M059J (cell line): ENCODE measurements around the gene LHX4. TPM values are rescaled to one million over a fixed set of nuclear protein-coding genes. Genes with fewer than 3 reads are reported as not detected.

ENCODE experiments used
- DNase-seq: peaks from one replicate; pipeline ENCODE4 v3.0.0-alpha.2; 2012; ENCODE audit warnings: low read depth
- total RNA-seq: library from RNA; depleted of rRNA; stranded (reverse); fragments of >200 nt; shearing (Covaris generic); gene quantifications from 2 replicates; pipeline ENCODE4 v1.2.3, GENCODE V29; 2014; rRNA removed

LHX4 gene
- 0.02 TPM in 1 of 2 replicates, not detected in the other for total RNA-seq

DNA sequence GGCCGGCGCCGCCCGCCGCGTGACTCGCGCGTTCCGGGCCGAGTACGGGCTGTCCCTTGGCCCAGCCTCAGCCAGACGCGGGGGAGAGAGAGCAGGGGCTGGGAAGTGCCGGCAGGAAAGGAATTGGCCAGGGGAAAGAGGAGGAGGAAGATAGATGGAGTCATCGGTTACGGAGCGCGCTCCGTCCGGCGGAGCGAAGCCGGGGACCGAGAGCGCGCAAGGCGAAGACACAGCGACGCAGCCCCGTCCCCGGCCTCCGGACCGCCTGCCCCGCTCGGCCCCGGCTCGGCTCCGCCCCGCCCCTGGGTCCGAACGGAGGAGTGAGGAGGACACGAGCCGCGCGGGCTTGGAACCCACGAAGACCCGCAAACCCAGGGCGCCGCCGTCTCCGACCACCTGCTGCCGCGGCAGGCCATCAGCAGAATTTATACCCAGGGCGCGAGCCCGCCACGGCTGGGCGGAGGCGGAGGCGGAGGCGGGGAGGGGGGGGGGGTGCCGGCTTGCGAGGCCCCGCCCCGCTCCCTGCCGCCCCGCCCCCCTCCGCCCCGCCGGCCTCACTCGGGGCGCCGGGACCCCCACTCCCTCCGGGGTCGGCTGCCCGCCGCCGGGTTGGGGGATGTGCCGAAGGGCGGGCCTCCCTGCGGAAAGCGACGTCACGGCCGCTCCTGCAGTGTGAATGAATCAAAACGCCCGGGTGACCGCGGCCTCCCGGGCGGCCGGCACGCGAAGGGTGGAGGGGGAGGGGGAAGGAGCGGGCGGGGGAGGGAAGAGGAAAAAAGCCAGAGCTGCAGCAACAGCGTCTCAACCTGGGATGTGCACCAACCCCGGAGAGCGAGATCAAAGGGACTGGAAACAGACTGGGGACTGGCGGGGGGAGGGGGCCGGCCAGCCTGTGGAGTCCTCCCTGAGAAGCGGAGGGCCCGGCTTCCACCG, at the start of gene LHX4:
LHX4 (plus strand) TSS at position 782 of the 933 bp plus-strand sequence. CDS start 266 bp downstream, outside the sequence.
- peak; percentile 53 for DNase-seq

DNA sequence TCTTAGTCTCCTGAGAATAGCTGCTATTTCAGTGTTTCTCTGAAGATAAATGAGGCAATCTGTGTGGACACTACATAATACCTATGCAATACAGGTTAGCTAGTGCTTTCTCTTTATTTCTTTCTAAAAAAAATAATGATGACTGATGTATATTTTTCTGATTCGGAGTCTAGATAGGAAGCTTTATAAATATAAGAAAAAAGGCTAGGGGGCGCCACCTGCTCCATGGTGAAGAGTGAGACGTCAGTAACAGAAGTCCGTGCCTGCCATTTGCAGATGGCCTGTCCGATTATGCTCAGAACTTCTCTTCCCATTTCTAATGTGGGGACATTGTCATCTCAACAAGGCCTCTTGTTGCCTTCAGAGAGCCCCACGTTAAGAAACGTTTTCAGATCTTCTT, 49.0 kb upstream of the LHX4 start:
- DNase-seq = no peak

DNA sequence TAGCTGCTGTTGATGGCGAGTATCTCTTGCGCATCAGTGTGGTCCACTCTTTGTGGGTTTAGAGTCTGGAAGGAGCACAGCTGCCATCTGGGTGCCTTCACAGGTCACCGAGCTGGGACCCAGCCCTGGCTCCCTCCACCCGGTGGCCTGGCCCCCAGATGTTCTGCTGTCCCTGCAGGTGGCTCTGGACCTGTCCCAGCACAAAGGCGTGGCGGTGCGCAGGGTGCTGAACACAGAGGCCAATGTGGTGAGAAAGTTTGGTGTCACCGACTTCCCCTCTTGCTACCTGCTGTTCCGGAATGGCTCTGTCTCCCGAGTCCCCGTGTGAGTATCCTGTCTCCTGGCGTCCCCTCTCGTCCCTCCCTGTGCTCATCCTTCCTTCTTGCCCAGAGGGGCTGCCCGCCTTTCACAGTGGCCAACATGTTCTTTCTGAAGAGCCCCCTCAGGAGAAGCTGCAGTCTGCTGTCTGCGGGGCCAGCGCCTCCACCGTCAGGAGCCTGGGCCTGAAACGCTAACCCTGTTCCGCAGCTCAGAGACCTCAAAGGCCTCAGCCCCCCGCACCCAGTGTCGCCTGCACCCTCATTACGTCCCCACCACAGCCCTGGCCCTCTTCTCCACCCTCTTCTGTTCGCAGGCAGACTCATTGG, 47.9 kb upstream of the LHX4 start:
- no peak for DNase-seq

- DNase-seq = no peak
Measured at GRCh38 chr1:180182643-180183311, 47.3 kb upstream of the LHX4 start.

- DNase-seq = no peak
Measured at GRCh38 chr1:180183426-180183825, 46.6 kb upstream of the LHX4 start.

- no peak for DNase-seq
Measured at GRCh38 chr1:180184041-180184440, 46.0 kb upstream of the LHX4 start.

DNA sequence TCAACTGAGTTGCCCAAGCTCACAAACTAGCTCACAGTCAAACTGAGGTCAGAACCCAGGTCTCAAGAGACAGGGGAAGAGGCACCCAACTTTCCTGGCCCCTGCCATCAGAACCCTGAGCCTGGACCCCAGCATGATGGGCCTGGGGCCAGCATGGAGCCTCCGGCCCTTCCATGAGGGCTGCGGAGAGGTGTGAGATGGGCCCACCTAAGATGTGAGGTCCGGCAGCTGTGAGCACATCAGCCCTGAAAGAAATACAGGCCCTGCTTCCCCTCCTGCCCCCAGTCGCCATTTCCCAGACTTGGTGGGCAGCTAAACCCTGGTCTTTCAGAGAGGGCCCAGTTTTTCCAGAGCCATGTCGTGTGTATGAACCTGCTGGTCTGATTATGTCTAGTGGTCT, 44.8 kb upstream of the LHX4 start:
- DNase-seq = no peak

- DNase-seq = no peak
Measured at GRCh38 chr1:180185971-180186645, 44.0 kb upstream of the LHX4 start.

- peak; percentile 61 for DNase-seq
Measured at GRCh38 chr1:180186831-180187230, 43.2 kb upstream of the LHX4 start.

DNA sequence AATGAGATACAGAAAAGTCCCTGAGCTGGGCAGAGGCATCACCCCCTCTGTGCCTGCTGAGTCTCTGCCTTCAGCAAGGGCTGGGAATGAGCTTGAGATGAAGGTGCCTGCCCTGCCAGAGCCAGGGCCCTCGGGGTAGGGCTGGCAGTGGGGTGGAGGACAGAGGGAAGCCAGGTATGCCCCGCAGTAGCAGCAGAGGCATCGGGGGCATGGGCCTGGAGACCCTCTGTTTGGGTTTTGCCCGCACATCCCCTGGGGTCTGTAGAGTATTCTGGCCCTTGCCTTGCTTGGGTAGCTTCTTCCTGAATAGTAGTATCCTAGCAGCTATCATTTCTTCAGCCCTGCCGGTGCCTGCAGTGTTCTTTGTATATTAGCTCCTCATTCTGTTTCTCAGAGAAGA, 42.4 kb upstream of the LHX4 start:
- DNase-seq = no peak

GRCh38 chr1:180188091-180188506, 42.0 kb upstream of the LHX4 start:
- peak; percentile 64 for DNase-seq

- no peak for DNase-seq
Measured at GRCh38 chr1:180188684-180189175, 41.3 kb upstream of the LHX4 start.

- no peak for DNase-seq
Measured at GRCh38 chr1:180190091-180190490, 40.0 kb upstream of the LHX4 start.

GRCh38 chr1:180192172-180192571, 37.9 kb upstream of the LHX4 start:
- no peak for DNase-seq

DNA sequence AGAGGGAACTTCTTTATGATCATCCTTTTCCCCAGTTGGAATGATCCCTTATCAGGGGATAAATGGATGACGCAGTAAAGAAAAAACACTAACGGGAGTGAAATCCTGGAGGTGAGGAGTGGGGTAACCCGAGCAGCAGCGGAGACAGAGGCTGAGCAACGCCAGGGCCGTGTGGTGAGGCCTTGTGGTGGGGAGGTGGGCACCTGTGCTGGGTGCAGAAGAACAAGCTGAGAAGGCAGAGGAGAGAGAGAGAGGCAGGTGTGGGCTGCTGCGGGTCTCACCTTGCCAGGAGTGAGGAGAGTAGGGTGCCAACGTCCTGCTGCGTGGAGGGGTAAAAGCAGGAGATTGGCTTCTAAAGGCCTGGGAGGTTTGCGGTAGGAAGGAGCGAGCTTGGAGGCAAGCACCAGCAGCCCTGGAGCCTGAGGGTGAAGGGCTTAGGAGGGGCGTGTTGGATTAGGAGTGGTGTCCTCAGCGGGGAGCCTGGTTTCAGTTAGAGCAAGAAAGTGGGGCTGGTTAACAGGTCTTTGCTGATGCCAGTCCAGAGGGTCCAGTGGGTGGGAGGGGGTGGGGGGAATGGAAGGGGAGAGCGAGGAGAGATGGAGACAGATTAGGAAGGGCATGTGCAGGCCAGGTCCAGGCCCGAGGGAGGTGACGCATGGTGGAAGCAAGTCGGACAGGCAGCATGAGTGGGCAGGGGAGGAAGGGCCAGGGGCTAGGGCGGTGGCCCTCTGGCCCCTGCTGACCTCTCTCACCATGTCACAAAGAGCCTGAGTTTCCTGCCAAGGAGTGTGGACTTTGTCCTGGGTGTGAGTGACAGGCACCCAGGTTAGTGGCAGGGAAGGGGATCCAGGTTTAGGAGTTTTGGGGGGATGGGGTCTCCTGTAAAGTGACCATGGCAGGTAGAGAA, 36.7 kb upstream of the LHX4 start:
- no peak for DNase-seq

DNA sequence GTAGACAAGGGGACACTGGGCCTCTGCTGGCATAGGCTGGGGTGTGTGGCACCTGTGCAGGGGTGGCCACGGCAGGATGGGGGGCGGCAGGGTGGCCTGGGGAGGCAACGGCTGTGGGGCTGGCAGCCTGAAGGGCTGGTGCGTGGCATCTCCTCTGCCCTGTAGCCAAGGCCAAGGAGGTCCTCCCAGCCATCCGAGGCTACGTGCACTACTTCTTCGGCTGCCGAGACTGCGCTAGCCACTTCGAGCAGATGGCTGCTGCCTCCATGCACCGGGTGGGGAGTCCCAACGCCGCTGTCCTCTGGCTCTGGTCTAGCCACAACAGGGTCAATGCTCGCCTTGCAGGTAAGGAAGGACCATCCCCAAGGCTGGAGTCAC, 36.0 kb upstream of the LHX4 start:
- DNase-seq = no peak

- no peak for DNase-seq
Measured at GRCh38 chr1:180194546-180195207, 35.4 kb upstream of the LHX4 start.

DNA sequence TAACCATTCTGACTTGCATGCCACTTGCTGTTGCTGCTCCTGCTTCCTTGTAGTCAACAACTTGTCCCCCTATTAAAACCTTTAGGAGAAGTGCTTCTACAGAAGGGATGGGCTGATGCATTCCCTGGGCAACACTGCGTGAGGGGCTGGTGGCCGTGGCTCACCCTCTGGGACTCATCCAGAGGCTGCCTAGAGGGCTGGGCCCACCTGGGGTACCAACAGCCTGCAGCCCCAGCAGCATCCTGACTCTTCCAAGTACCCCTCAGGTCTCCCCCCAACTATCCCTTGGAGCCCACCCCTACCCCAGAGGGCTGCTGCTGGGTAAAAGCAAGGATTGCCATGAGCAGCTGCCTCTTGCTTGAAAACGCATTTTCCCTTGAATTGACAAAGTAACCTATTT, 34.7 kb upstream of the LHX4 start:
- no peak for DNase-seq

DNA sequence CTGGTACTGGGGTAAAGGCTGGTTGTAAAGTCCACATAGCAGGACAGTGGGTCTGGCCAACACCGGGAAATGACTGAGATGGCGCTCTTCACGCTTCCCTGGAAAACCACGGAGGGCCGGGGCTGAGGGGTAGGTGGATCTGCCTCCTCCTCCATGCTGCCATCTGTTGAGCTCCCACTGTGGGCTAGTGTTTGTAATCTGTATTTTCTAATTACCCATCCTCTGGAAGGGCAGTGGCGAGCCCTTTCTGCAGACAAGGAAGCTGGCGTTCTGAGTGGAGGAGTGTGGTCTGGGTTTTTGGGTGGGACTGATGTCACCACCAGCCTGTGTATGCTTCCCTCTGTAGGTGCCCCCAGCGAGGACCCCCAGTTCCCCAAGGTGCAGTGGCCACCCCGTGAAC, 34.1 kb upstream of the LHX4 start:
- no peak for DNase-seq

GRCh38 chr1:180196436-180197003, 33.5 kb upstream of the LHX4 start:
- DNase-seq = no peak
